GM19397 (cell line): Measurements from ENCODE around the gene AHI1.
"Not testable (repeated sequence)": the region's sequence is repeated elsewhere in the genome, so short reads cannot be mapped to it uniquely, and the experiment has no call there.

Experiments used
- ATAC-seq: cut with Tn5 transposase; IDR thresholded peaks from one replicate; pipeline ENCODE4 v1.9.1; 2021; ENCODE audit warnings: mild to moderate bottlenecking, moderate library complexity; ENCODE audit not compliant: unreplicated experiment

Gene AHI1

DNA sequence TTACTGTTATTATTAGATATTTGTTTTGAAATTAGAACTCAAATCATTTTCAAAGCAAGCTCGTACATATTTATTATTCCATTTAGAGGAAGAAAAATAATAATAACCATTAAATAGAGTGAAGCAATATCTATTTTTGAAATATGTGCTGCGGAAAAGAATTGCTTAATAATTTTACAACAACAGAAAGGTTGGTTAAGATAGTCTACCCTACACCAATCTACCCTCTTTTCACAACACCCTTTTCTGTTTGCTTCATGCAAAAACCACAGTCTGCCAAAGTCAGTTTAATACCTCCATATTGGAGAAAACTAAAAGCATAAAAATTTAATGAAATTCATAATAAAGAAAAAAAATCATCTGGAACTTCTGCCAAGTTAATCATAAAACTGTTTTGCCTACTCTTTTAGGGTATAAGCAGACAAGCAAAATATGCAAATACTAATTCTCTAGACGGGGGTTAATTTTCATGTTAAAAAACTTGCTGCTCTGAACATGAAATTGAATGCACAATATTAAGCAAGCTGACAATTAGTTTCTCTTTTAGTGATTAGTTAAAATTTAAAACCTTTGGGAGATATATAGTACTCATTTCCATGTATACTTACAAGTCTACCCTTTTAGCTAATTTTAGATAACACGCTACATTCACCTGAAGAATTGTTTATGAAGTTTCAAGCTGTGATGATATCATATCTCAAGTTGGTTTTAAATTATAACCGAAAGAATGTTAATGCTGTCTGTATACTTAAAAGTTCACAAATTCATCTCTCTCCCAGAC lies 100.2 kb downstream of the AHI1 start:
- ATAC-seq: no peak

- no peak for ATAC-seq
These were observed 102.4 kb downstream of the AHI1 start for GRCh38 chr6:135395136-135395535.

DNA sequence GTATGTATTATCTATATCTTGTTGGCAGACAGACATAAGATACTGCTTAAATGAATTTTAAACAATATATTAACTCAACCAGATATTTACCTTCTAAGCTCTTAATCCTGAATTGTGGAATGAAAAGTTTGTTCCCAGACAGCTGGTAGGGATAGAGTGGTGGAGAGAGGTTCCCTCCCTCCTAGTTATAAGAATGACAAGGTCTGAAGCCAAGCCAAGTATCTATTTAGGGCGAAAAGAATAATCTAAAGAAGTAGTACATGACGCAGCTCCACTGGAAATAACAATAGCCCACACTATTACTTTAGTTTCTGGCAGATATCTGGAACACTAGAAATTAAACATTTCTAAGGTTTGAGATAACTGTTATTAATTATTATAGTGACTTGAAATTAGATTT lies 104.3 kb downstream of the AHI1 start:
- ATAC-seq: no peak

GRCh38 chr6:135390458-135390857 lies 107.1 kb downstream of the AHI1 start:
- ATAC-seq: no peak

DNA sequence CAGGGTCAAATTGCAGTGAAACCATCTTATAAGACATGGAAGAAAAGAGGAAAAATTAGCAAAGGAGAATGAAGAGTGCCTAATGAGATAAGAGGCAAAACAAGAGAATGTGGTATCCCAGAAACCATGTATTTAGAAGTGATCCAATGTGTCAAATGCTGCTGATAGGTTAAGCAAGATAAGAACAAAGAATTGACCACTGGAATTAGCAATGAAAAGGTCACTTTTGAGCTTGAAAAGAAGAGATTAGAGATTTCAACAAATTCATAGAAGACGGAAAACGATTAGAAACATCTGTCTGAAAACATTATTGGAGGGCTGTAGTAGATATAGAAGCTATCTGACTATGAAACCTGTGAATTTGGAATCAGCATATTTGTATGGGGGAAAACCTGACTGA lies 112.2 kb downstream of the AHI1 start:
- no peak for ATAC-seq

- no peak for ATAC-seq
These were observed 113.8 kb downstream of the AHI1 start for GRCh38 chr6:135383766-135384165.

DNA sequence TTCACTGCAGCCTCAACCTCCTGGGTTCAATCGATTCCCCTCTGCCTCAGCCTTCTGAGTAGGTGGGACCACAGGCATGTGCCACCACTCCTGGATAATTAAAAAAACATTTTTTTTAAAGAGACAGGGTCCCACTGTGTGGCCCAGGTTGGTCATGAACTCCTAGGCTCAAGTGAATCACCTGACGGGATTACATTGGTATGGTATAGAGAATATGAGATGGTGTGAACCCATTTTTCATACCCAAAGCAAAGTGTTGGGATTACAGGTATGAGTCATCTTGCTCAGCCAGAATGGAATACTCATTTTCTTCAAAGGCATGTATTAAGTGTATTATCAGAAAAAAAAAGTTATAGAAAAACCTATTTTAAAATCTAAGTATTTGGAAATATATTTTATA lies 114.2 kb downstream of the AHI1 start:
- ATAC-seq: no peak

- ATAC-seq: peak; percentile 75
These were observed 115.3 kb downstream of the AHI1 start for GRCh38 chr6:135382182-135382628.

DNA sequence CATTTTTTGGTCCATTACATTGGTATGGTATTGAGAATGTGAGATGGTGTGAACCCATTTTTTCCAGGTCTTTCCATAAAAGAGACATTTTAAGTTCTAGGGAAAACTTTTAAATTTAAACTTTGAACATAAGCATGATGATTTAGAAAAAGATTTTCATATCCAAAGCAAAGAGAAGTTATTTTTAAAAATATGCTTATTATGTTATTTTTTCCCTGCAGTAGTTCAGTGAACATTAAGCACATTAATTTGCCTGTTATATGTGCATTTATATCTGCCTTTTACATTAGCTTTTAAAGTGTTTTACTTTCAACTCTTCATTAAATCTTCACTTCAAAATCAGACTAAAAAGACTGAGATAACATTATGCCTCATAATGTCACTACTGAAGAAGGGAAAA lies 116.7 kb downstream of the AHI1 start:
- no peak for ATAC-seq

GRCh38 chr6:135379647-135380046 lies 117.9 kb downstream of the AHI1 start:
- no peak for ATAC-seq

- ATAC-seq: no peak
These were observed 124.8 kb downstream of the AHI1 start for GRCh38 chr6:135372758-135373157.

- ATAC-seq: not testable (repeated sequence)
These were observed 133.9 kb downstream of the AHI1 start for GRCh38 chr6:135363622-135364021.

DNA sequence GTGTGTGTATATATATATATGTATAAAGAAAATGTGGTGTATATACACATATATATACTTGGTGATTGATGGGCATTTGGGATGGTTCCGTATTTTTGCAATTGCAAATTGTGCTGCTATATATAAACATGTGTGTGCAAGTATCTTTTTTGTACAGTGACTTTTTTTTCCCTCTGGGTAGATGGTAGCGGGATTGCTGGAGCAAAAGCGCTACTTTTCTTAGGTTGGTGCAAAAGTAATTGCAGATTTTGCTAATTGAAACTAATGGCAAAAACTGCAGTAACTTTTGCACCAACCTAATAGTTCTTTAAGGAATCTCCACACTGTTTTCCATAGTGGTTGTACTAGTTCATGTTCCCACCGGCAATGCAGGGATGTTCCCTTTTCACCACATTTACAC lies 135.4 kb downstream of the AHI1 start:
- ATAC-seq: no peak

- no peak for ATAC-seq
These were observed 137.3 kb downstream of the AHI1 start for GRCh38 chr6:135360222-135360621.

GRCh38 chr6:135358985-135359384 lies 138.6 kb downstream of the AHI1 start:
- ATAC-seq: no peak

DNA sequence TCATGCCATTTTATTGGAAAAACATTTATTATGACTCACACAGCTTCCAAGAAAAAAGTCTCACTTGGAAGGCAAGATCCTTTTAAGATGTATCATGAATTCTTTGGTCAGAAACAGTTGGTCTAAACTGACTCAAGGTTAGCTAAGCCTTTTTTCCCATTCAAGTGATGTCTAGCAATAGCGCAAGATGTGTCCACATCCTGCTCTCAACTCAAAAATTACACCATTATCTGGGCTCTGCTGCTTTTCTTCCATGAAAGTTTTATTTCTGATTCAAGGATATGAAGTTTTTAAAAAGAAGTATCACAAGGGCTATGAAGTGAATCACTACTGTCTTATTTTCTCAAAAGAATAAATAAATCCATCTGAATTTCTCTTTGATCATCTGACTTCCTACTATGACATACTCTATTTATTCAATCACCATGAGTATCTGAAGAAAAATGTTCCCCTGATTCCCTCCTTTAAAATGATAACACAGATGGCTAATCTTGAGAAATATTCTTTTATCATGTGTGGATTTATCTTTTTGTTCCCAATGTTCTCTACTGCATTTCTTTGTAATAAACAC lies 139.2 kb downstream of the AHI1 start:
- ATAC-seq: no peak

DNA sequence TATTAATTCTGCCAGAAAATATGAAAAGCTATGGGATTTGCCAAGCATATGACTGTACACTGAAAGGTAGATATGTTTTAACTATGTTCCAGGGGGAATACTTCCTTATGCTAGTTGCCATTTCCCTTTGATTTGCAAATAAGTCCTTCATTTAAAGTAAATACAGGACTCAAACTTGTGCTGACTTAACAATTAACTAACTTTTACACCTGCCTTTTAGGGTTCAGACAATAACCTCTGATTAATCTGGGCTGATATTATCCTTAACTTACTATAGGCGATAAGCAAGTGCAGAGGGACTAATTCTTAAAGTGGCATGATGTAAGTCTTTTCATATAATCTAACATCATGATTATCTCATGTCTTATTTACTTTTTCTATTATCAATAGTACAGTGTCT lies 143.1 kb downstream of the AHI1 start:
- ATAC-seq: no peak

DNA sequence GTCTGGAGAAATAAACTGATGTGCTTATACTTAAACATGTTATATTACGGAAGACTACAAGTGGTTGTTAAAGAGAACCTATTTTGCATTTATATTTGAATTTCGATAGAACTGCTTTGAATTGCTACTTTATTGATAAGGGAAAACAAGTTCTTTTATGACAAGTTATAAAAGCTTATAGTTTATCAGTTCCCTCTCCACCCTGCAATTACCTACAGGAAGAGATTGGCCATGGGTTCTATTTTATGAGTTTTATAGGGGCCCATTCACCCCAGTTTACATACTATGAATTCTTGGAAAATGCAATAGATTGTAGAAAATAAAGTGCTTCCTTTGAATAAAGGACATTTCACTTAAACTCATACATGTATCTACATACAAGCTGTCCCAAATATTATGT lies 144.4 kb downstream of the AHI1 start:
- no peak for ATAC-seq

GRCh38 chr6:135351635-135352034 lies 145.9 kb downstream of the AHI1 start:
- ATAC-seq: no peak

DNA sequence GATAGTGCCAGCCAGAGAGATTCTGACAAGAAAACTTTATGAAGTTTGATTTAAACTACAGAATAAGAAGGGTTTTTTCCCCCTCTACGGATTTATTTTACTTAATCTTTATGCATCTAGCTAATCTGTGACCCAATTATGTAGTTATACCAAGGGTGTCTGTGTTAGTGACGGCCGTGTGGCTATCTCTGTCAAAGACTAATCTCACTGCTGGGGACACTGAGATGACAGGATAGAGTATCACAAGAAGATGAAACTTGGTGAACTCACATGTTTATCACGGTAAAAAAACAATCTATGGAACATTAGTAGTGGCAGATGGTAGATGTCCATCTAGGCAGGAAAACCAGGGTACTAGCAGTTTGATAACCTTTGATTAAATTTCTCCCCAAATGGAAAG lies 149.7 kb downstream of the AHI1 start:
- ATAC-seq: no peak

- ATAC-seq: no peak
These were observed 150.8 kb downstream of the AHI1 start for GRCh38 chr6:135346747-135347146.

DNA sequence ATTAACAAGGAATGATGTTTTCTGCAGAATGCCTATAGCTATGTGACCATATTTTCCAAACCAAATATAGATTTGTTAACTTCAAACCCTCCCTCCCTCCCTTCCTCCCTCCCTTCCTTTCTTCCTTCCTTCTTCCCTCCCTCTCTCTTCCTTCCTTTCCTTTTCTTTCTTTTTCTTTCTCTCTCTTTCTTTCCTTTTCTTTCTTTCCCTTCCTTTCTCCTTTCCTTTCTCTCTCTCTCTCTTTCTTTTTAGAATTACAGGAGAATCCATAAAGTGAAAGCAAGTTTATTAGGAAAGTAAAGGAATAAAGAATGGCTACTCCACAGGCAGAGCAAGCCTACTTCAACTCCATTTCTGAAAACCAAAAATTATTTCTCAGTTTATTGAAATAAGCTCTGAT lies 153.0 kb downstream of the AHI1 start:
- no peak for ATAC-seq

DNA sequence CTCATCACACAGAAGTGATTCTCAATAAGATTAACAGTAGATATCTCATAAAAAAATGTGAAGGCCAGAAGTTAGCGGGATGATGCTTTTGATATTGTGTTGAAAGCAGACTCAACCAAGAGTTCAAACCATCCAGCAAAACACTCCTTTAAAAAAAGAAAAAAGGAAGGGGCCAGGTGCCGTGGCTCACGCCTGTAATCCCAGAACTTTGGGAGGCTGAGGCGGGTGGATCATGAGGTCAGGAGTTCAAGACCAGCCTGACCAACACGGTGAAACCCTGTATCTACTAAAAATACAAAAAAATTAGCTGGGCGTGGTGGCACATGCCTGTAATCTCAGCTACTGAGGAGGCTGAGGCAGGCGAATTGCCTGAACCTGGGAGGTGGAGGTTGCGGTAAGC lies 157.6 kb downstream of the AHI1 start:
- not testable (repeated sequence) for ATAC-seq
